Measurements from ENCODE around the gene PALD1.

Gene PALD1

DNA sequence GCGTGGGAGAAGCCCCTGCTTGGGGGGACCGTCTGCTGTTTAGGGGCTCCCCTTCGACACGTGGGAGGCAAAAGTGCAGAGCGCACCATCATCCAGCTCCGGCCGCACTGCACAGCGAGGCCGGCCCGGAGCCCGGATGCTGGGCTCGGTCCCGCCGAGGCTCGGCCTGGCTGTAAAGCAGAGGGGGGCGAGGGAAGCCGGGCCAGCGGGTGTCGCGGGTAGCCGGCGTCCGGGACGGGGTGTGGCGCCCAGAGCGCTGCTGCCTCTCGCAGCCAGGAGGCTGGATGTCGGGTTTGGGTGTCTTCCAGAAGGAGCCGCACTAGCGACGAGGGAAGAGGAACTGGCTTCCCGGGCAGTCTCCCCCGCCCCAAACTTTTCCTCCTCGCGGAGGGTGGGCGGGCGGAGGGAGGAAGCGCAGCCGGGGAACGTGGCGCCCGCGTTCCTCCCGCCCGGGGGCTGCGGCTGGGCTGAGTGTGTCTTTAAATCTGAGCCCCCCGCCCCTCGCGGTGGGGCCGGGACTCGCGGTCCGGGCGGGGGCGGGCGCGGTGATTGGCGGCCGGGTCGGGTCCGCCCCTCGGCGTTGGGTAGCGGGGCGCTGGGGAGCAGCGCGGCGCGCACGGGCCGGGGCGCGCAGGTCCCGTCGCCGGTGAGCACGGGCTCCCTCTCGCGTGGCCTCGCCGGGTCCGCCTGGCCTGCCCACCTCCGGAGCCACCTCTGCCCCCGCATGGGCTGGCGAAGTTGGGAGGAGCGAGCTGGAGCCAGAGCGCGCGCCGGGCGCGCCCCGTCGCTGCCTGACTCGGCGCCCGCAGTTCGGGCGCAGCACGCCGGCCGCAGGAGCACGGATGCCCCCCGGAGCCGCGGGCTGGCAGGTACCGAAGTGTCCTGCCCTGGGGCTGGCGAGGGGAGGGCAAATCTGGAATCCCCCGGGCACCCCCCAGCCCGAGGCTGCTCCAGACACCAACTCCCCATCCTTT, at the start of gene PALD1:
Gene PALD1 (plus strand): TSS at position 577 of the 974 bp plus-strand sequence. CDS start 47,185 bp downstream, outside the sequence.
- H3K36me3 ChIP-seq (ENCODE audit: low read length), result no peaks in the 10 kb centered on the region
- peaks cover 43% of the 10 kb centered on the region for H3K79me2 ChIP-seq (ENCODE audit: insufficient read depth, low read length)
- peak within 1 kb of the TSS; percentile 96 for H3K27ac ChIP-seq (ENCODE audit: low read depth, low read length)
- no peaks in the 10 kb centered on the region for H3K9me3 ChIP-seq (ENCODE audit: insufficient read depth, low read length)
- H3K27me3 ChIP-seq (ENCODE audit: low read length), result no peaks in the 10 kb centered on the region
- H4K20me1 ChIP-seq (ENCODE audit: low read depth, low read length), result no peaks in the 10 kb centered on the region
- TF ChIP-seq, protein P1, sequence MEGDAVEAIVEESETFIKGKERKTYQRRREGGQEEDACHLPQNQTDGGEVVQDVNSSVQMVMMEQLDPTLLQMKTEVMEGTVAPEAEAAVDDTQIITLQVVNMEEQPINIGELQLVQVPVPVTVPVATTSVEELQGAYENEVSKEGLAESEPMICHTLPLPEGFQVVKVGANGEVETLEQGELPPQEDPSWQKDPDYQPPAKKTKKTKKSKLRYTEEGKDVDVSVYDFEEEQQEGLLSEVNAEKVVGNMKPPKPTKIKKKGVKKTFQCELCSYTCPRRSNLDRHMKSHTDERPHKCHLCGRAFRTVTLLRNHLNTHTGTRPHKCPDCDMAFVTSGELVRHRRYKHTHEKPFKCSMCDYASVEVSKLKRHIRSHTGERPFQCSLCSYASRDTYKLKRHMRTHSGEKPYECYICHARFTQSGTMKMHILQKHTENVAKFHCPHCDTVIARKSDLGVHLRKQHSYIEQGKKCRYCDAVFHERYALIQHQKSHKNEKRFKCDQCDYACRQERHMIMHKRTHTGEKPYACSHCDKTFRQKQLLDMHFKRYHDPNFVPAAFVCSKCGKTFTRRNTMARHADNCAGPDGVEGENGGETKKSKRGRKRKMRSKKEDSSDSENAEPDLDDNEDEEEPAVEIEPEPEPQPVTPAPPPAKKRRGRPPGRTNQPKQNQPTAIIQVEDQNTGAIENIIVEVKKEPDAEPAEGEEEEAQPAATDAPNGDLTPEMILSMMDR (IDR thresholded peaks at IDR 0.05; ENCODE audit: insufficient read depth, low read length, poor library complexity, severe bottlenecking), result no peak
- no peak for TF ChIP-seq EZH2phosphoT487 (conservative IDR thresholded peaks at IDR 0.05; ENCODE audit: low read length)
- H3K9ac ChIP-seq (ENCODE audit: low read length), result peak within 1 kb of the TSS; percentile 91
- no peaks in the 10 kb centered on the region for H3K9me2 ChIP-seq (replicated peaks; ENCODE audit: insufficient read depth, low read length)
- peak within 1 kb of the TSS; percentile 95 for H3K4me2 ChIP-seq (ENCODE audit: low read depth, low read length, poor library complexity, severe bottlenecking)
- H3F3A ChIP-seq (ENCODE audit: insufficient read depth), result peaks cover 53% of the 10 kb centered on the region
- peak within 1 kb of the TSS; percentile 80 for H3K4me3 ChIP-seq (ENCODE audit: insufficient read depth, low read length, poor library complexity, severe bottlenecking)
- peak within 1 kb of the TSS; percentile 72 for H2AFZ ChIP-seq (ENCODE audit: low read depth, low read length, severe bottlenecking)

DNA sequence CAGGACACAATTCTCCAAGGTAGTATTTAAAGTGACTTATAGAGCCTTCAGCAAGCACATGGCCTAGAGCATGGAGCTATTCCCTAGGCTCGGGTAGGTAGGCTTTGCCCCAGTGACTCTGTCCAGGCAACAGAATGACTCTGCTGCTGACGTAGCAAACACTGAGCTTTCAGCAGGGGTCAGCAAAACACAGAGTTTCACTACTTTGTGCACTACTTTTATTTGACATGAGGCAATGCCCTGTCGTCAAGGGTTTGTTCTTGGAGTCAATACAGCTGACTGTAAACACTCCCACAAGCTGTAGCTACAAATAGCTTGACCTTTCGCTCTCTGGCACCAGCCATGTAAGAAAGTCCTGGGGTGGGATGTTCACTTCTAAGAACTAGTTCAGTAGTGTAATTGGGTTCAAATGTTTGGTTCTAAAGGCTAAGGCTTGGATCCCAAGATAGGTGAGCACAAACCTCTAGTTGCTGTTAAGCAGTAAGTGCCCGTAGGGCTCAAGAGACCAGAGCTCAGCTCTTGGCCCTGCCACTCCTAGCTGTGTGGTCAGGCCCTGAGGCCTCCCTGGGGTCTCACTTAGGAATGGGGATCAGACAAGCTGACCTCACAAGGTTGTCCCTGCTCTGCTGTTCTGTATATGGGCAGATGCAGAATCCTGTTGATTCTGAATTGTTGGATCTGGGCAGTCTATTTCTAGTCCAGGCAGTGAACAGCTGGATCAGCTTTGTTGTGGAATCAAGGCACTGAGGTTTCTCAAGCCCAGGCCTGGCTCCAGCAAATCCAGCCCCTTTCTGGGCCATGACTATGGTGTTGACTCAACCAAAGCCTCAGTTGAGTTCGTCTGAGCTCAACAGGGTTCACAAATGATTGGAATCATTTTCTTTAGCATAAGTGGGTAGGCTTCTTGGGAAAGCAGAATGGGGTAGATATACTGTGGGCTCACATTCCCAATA, 47.8 kb upstream of the PALD1 start:
- Histone ChIP-seq H4K20me1 (ENCODE audit: low read depth, low read length) (no peaks in the 10 kb centered on the region), H3K36me3 (ENCODE audit: low read length) (no peaks in the 10 kb centered on the region; the same call in 1 of the 2 replicates), H3F3A (ENCODE audit: insufficient read depth) (no peaks in the 10 kb centered on the region), H3K27ac (ENCODE audit: low read depth, low read length) (no peak overlapping the region), H3K4me2 (ENCODE audit: low read depth, low read length, poor library complexity, severe bottlenecking) (no peak overlapping the region), H3K79me2 (ENCODE audit: insufficient read depth, low read length) (no peaks in the 10 kb centered on the region), H3K9ac (ENCODE audit: low read length) (no peak overlapping the region), H3K4me3 (ENCODE audit: insufficient read depth, low read length, poor library complexity, severe bottlenecking) (no peak overlapping the region), H2AFZ (ENCODE audit: low read depth, low read length, severe bottlenecking) (no peak overlapping the region), H3K27me3 (ENCODE audit: low read length) (no peaks in the 10 kb centered on the region), H3K9me3 (ENCODE audit: insufficient read depth, low read length) (no peaks in the 10 kb centered on the region), H3K9me2 (replicated peaks; ENCODE audit: insufficient read depth, low read length) (no peaks in the 10 kb centered on the region)
- TF ChIP-seq, protein P1 (IDR thresholded peaks at IDR 0.05; ENCODE audit: insufficient read depth, low read length, poor library complexity, severe bottlenecking), result no peak
- no peak for TF ChIP-seq EZH2phosphoT487 (conservative IDR thresholded peaks at IDR 0.05; ENCODE audit: low read length)

DNA sequence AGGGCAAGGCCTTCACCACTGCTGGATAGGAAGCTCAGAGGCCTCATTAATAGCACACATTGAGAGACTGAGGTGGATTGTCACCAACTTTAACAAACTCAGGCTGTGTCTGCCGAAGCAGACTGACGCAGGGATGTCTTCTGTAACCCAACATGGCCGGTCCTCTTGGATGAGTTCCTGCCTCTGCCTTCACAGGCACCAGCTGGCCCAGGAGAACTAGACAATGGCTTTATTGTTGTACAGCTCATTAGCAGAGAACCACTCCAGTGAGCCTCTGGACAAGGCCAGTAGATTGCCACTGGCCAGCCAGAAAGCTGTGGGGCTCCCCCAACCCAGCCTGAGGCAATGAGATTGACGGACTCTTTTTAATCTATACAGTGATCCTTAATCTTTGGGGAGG, 46.5 kb upstream of the PALD1 start:
- no peak overlapping the region for H2AFZ ChIP-seq (ENCODE audit: low read depth, low read length, severe bottlenecking)
- no peak overlapping the region for H3K9ac ChIP-seq (ENCODE audit: low read length)
- H3K27me3 ChIP-seq (ENCODE audit: low read length), result no peaks in the 10 kb centered on the region
- no peaks in the 10 kb centered on the region for H3K9me2 ChIP-seq (replicated peaks; ENCODE audit: insufficient read depth, low read length)
- H3K4me3 ChIP-seq (ENCODE audit: insufficient read depth, low read length, poor library complexity, severe bottlenecking), result no peak overlapping the region
- no peaks in the 10 kb centered on the region for H3K79me2 ChIP-seq (ENCODE audit: insufficient read depth, low read length)
- no peaks in the 10 kb centered on the region for H3K9me3 ChIP-seq (ENCODE audit: insufficient read depth, low read length)
- no peak for TF ChIP-seq EZH2phosphoT487 (conservative IDR thresholded peaks at IDR 0.05; ENCODE audit: low read length)
- TF ChIP-seq, protein P1 (IDR thresholded peaks at IDR 0.05; ENCODE audit: insufficient read depth, low read length, poor library complexity, severe bottlenecking), result no peak
- no peaks in the 10 kb centered on the region; the same call in 1 of the 2 replicates for H3K36me3 ChIP-seq (ENCODE audit: low read length)
- no peaks in the 10 kb centered on the region for H4K20me1 ChIP-seq (ENCODE audit: low read depth, low read length)
- H3K27ac ChIP-seq (ENCODE audit: low read depth, low read length), result no peak overlapping the region
- no peak overlapping the region for H3K4me2 ChIP-seq (ENCODE audit: low read depth, low read length, poor library complexity, severe bottlenecking)
- H3F3A ChIP-seq (ENCODE audit: insufficient read depth), result no peaks in the 10 kb centered on the region

All from SU-DHL-6 (cell line).